GM12878 (cell line): ENCODE results near the gene GRK1.

Experiments used
- BCL11A ChIP-seq: IDR thresholded peaks from 2 replicates; pipeline ENCODE4 v1.6.1; 2011; ENCODE audit warnings: low read depth, low read length
- CBX3 ChIP-seq: fragments of 200-600 bp; sonication (generic); IDR thresholded peaks from 2 replicates; pipeline ENCODE4 v1.6.1; 2016; ENCODE audit warnings: low read depth, borderline replicate concordance
- EGR1 ChIP-seq, 2 experiments: IDR thresholded peaks; 1 replicate in 1 of 2; 2 replicates in 1 of 2; pipeline ENCODE4 v1.6.1; 2011 to 2012; ENCODE audit warnings: low read depth in 2 of 2, low read length in 2 of 2, borderline replicate concordance in 1 of 2, mild to moderate bottlenecking in 1 of 2, moderate library complexity in 1 of 2
- NR2C1 ChIP-seq: fragments of 450-650 bp; IDR thresholded peaks from 2 replicates; pipeline ENCODE4 v1.6.1; 2017; ENCODE audit warnings: antibody characterized with exemption, mild to moderate bottlenecking, moderate library complexity
- POLR2A ChIP-seq: IDR thresholded peaks from 2 replicates; pipeline ENCODE4 v1.6.1; 2011; ENCODE audit warnings: low read depth, mild to moderate bottlenecking, low read length
- SMARCA5 ChIP-seq: fragments of 450-650 bp; IDR thresholded peaks from 2 replicates; pipeline ENCODE4 v1.6.1; 2017; ENCODE audit warnings: mild to moderate bottlenecking
- TCF7 ChIP-seq: IDR thresholded peaks from 2 replicates; pipeline ENCODE4 v1.6.1; 2014; ENCODE audit warnings: antibody characterized with exemption, borderline replicate concordance

- TF ChIP-seq TCF7 (no peak), NR2C1 (no peak), EGR1 (IDR thresholded peaks at IDR 0.05; ENCODE audit: borderline replicate concordance in 1 of 2, low read depth in 2 of 2, low read length in 2 of 2) (no peak), SMARCA5 (no peak), CBX3 (no peak), BCL11A (no peak), POLR2A (no peak)
These were observed 18.8 kb upstream of the GRK1 start for GRCh38 chr13:113648216-113648610.
